HepG2 (cell line): Measurements from ENCODE around the gene EIF1AD. TPM values are rescaled to one million over a fixed set of nuclear protein-coding genes. Genes with fewer than 3 reads are reported as not detected.

Experiments used
- BRF2 ChIP-seq: sonication (generic); formaldehyde crosslinking; IDR thresholded peaks from 2 replicates; pipeline ENCODE4 v1.8.1; 2022; ENCODE audit warnings: mild to moderate bottlenecking, missing genetic modification reagents
- CBX2 ChIP-seq, 2 experiments: fragments of 200-600 bp in 1 of 2; sonication (generic); formaldehyde crosslinking in 1 of 2; IDR thresholded peaks; 2 replicates each; pipeline versions ENCODE4 v1.7.0 to v1.8.1; 2018 to 2022; ENCODE audit warnings: low read depth in 2 of 2, low read length in 1 of 2, mild to moderate bottlenecking in 1 of 2, missing genetic modification reagents in 1 of 2
- HOXA5 ChIP-seq: sonication (generic); formaldehyde crosslinking; IDR thresholded peaks from 2 replicates; pipeline ENCODE4 v1.4.0; 2020; ENCODE audit warnings: missing genetic modification reagents
- IRF2 ChIP-seq: IDR thresholded peaks from 2 replicates; pipeline ENCODE4 v1.6.1; 2018; ENCODE audit warnings: missing genetic modification reagents, missing compliant biosample characterization
- KIAA2018 ChIP-seq: sonication (generic); formaldehyde crosslinking; IDR thresholded peaks from 2 replicates; pipeline ENCODE4 v1.5.0; 2020; ENCODE audit warnings: mild to moderate bottlenecking, missing genetic modification reagents, borderline replicate concordance
- NKX3-1 ChIP-seq: sonication (generic); formaldehyde crosslinking; IDR thresholded peaks from 2 replicates; pipeline ENCODE4 v1.5.0; 2020; ENCODE audit warnings: missing genetic modification reagents
- REST ChIP-seq, 2 experiments: IDR thresholded peaks; 2 replicates each; pipeline ENCODE4 v1.6.1; 2011 to 2012; ENCODE audit warnings: low read length in 2 of 2, borderline replicate concordance in 1 of 2, low read depth in 1 of 2, mild to moderate bottlenecking in 1 of 2, moderate library complexity in 1 of 2
- RFXANK ChIP-seq: IDR thresholded peaks from 2 replicates; pipeline ENCODE4 v1.6.1; 2016
- TAF1 ChIP-seq: sonication (generic); formaldehyde crosslinking; IDR thresholded peaks from 2 replicates; pipeline ENCODE4 v1.4.0; 2020; ENCODE audit warnings: missing genetic modification reagents
- ZFAT ChIP-seq: sonication (generic); formaldehyde crosslinking; conservative IDR thresholded peaks from 2 replicates; pipeline ENCODE4 v1.8.1; 2023; ENCODE audit warnings: missing genetic modification reagents, inconsistent platforms
- ZNF557 ChIP-seq: sonication (generic); formaldehyde crosslinking; IDR thresholded peaks from 2 replicates; pipeline ENCODE4 v1.4.0; 2020; ENCODE audit warnings: missing genetic modification reagents
- ZNF619 ChIP-seq: sonication (generic); formaldehyde crosslinking; IDR thresholded peaks from 2 replicates; pipeline ENCODE4 v1.4.0; 2020; ENCODE audit warnings: mild to moderate bottlenecking, missing genetic modification reagents
- ZNF639 ChIP-seq: conservative IDR thresholded peaks from 2 replicates; pipeline ENCODE4 v1.6.1; 2018; ENCODE audit warnings: missing genetic modification reagents
- ZNF790 ChIP-seq: sonication (generic); formaldehyde crosslinking; IDR thresholded peaks from 2 replicates; pipeline ENCODE4 v1.8.0; 2022; ENCODE audit warnings: missing genetic modification reagents, mild to moderate bottlenecking, borderline replicate concordance
- polyA plus RNA-seq, 8 experiments: library from polyadenylated mRNA; depleted of rRNA in 3 of 8; stranded (reverse) in 7 of 8; unstranded in 1 of 8; fragments of >200 nt; fragmentation: Illumina TruSeq in 4 of 8; extraction: Trizol in 4 of 8; gene quantifications; 2 replicates each; pipeline versions ENCODE4 v1.2.1 to v1.2.3, GENCODE V29; 2011 to 2016; ENCODE audit warnings: low read depth in 4 of 8, missing spikeins in 1 of 8, mixed read lengths in 1 of 8; ENCODE audit not compliant: insufficient read depth in 1 of 8
- total RNA-seq, 5 experiments: library from RNA; depleted of rRNA; stranded (reverse); fragments of >200 nt; fragmentation: Illumina TruSeq; extraction: Trizol; gene quantifications; 2 replicates each; pipeline ENCODE4 v1.2.3, GENCODE V29; 2016; ENCODE audit warnings: low read depth in 1 of 5

The EIF1AD gene
- total and polyA plus RNA-seq, 2 of the 13 experiments (the other 11 are each of a cell fraction or from before 2014, with no cell fraction given), result 18.2 to 30.8 TPM

GRCh38 chr11:65961267-65962140, 40.5 kb downstream of the EIF1AD start, which contains the start of gene SART1 (continued):
- no peak for TF ChIP-seq KIAA2018 (CRISPR knock-in tag)
- no peak for TF ChIP-seq ZNF619 (CRISPR knock-in tag)
- no peak for TF ChIP-seq ZNF790 (CRISPR knock-in tag)
- no peak for TF ChIP-seq NKX3-1 (CRISPR knock-in tag)
- no peak for TF ChIP-seq CBX2 (IDR thresholded peaks at IDR 0.05; ENCODE audit: low read depth, low read length)
- no peak for TF ChIP-seq CBX2 (CRISPR knock-in tag; IDR thresholded peaks at IDR 0.05; ENCODE audit: low read depth)
- no peak for TF ChIP-seq RFXANK (CRISPR knock-in tag)
- peak in 1 of 2 experiments; percentile 69; a peak in 1 of 4 replicates for TF ChIP-seq REST (IDR thresholded peaks at IDR 0.05; ENCODE audit: borderline replicate concordance in 1 of 2, low read depth in 1 of 2, low read length in 2 of 2)
- TF ChIP-seq BRF2 (CRISPR knock-in tag), result no peak
- peak; percentile 98 for TF ChIP-seq ZNF639
- peak; percentile 97 for TF ChIP-seq TAF1
- TF ChIP-seq ZNF557 (CRISPR knock-in tag), result no peak
- peak; percentile 97 for TF ChIP-seq IRF2 (CRISPR knock-in tag)
- peak; percentile 97 for TF ChIP-seq ZFAT (CRISPR knock-in tag)
- TF ChIP-seq HOXA5 (CRISPR knock-in tag), result no peak
